ENCODE results near the gene SOAT2.

DNA sequence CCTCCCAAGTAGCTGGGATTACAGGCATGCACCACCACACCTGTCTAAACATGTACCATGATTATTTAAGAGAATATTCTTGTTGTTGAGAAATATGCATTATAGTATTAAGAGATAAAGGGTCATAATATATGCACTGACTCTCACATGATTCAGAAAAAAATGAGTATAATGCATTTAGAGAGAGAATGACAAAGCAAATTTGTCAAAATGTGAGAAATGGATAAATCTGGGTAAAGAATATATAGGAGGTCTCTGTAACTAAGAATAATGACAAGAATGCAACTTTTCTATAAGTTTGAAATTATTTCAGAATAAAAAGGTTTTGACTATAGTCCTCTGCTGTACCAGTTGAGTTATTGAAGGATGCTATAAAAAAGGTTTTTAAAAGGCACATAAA, 49.1 kb downstream of the SOAT2 start:
- TF ChIP-seq POLR2AphosphoS5 (IDR thresholded peaks at IDR 0.05; ENCODE audit: borderline replicate concordance, low read depth, low read length) (no peak), EZH2 (IDR thresholded peaks at IDR 0.05) (no peak), FOXP2 (optimal IDR thresholded peaks at IDR 0.05; ENCODE audit: control extremely low read depth, extremely low read length, insufficient read depth) (no peak)

Measured in SK-N-MC (cell line).